CD14-positive monocyte (primary cell): ENCODE data around the gene SHB. TPM values are rescaled to one million over a fixed set of nuclear protein-coding genes. Genes with fewer than 3 reads are reported as not detected.

Experiments used
- DNase-seq, 3 donors: peaks; one replicate each; pipeline ENCODE4 v3.0.0-alpha.2; 2011 to 2022
- H2AFZ ChIP-seq: 2 replicates; pipeline ENCODE4 v1.6.0; 2012; ENCODE audit warnings: mild to moderate bottlenecking, low read depth, low read length, inconsistent platforms; ENCODE audit not compliant: insufficient read depth, poor library complexity, severe bottlenecking
- H3K27ac ChIP-seq, 2 donors: 1 replicate in 1 of 2; 2 replicates in 1 of 2; pipeline ENCODE4 v1.5.1; 2012 to 2013; ENCODE audit warnings: low read length in 2 of 2, control low read depth in 1 of 2, inconsistent platforms in 1 of 2, low read depth in 1 of 2, mild to moderate bottlenecking in 1 of 2
- H3K27me3 ChIP-seq, 2 donors: one replicate each; pipeline versions ENCODE4 v1.6.0 to v1.6.1; 2011 to 2013; ENCODE audit warnings: low read length in 2 of 2; ENCODE audit not compliant: control insufficient read depth in 2 of 2, insufficient read depth in 2 of 2
- H3K36me3 ChIP-seq, 2 donors: replicated peaks in 1 of 2; 1 replicate in 1 of 2; 2 replicates in 1 of 2; pipeline versions ENCODE4 v1.5.1 to v1.6.1; 2012 to 2013; ENCODE audit warnings: low read length in 2 of 2, control low read depth in 1 of 2, inconsistent platforms in 1 of 2, mild to moderate bottlenecking in 1 of 2; ENCODE audit not compliant: insufficient read depth in 2 of 2, control insufficient read depth in 1 of 2
- H3K4me1 ChIP-seq, 2 donors: 1 replicate in 1 of 2; 2 replicates in 1 of 2; pipeline versions ENCODE4 v1.5.1 to v1.6.1; 2012 to 2013; ENCODE audit warnings: low read length in 2 of 2, control low read depth in 1 of 2, inconsistent platforms in 1 of 2, mild to moderate bottlenecking in 1 of 2, moderate library complexity in 1 of 2; ENCODE audit not compliant: insufficient read depth in 2 of 2, control insufficient read depth in 1 of 2
- H3K4me2 ChIP-seq: replicated peaks from 2 replicates; pipeline ENCODE3; 2012; ENCODE audit warnings: low read length, moderate library complexity, mild to moderate bottlenecking; ENCODE audit not compliant: poor library complexity, severe bottlenecking; ENCODE audit errors: extremely low read depth
- H3K4me3 ChIP-seq, 3 experiments: fragments of 200-600 bp in 1 of 3; sonication (generic) in 1 of 3; replicated peaks in 1 of 3; 1 replicate in 2 of 3; 2 replicates in 1 of 3; pipeline ENCODE4 v1.5.1; 2011 to 2013; ENCODE audit warnings: low read length in 3 of 3, mild to moderate bottlenecking in 3 of 3, control low read depth in 2 of 3, low read depth in 2 of 3, inconsistent platforms in 1 of 3, moderate library complexity in 1 of 3
- H3K79me2 ChIP-seq: 2 replicates; pipeline ENCODE4 v1.6.0; 2012; ENCODE audit warnings: mild to moderate bottlenecking, control low read depth, inconsistent platforms, low read length, moderate library complexity; ENCODE audit not compliant: insufficient read depth
- H3K9ac ChIP-seq: 2 replicates; pipeline ENCODE4 v1.6.0; 2017; ENCODE audit warnings: low read length, mild to moderate bottlenecking; ENCODE audit not compliant: insufficient read depth, poor library complexity, severe bottlenecking
- H3K9me3 ChIP-seq, 2 donors: replicated peaks in 1 of 2; 1 replicate in 1 of 2; 2 replicates in 1 of 2; pipeline versions ENCODE4 v1.5.1 to v1.6.1; 2012 to 2013; ENCODE audit warnings: low read length in 2 of 2, control low read depth in 1 of 2; ENCODE audit not compliant: control insufficient read depth in 1 of 2, insufficient read depth in 1 of 2
- H4K20me1 ChIP-seq: 2 replicates; pipeline ENCODE4 v1.6.0; 2012; ENCODE audit warnings: mild to moderate bottlenecking, low read length, control low read depth, moderate library complexity; ENCODE audit not compliant: insufficient read depth
- H3K27ac Mint-ChIP-seq, 7 donors: one replicate each; pipeline ENCODE4 v1.8.0; 2020; ENCODE audit warnings: mild to moderate bottlenecking in 7 of 7, mixed read lengths in 7 of 7, moderate library complexity in 6 of 7, inconsistent platforms in 2 of 7
- H3K27me3 Mint-ChIP-seq, 3 donors: one replicate each; pipeline ENCODE4 v1.8.0; 2021 to 2022; ENCODE audit warnings: low read depth in 3 of 3, mild to moderate bottlenecking in 3 of 3, mixed read lengths in 3 of 3, moderate library complexity in 3 of 3, inconsistent platforms in 1 of 3
- H3K36me3 Mint-ChIP-seq, 2 donors: one replicate each; pipeline ENCODE4 v1.8.0; 2020; ENCODE audit warnings: mixed read lengths in 2 of 2, inconsistent platforms in 1 of 2, mild to moderate bottlenecking in 1 of 2
- H3K4me1 Mint-ChIP-seq: one replicate; pipeline ENCODE4 v1.8.0; 2020; ENCODE audit warnings: mild to moderate bottlenecking, mixed read lengths
- H3K4me3 Mint-ChIP-seq, 2 donors: one replicate each; pipeline ENCODE4 v1.8.0; 2020; ENCODE audit warnings: mild to moderate bottlenecking in 2 of 2, mixed read lengths in 2 of 2, moderate library complexity in 1 of 2
- H3K9me3 Mint-ChIP-seq, 7 donors: one replicate each; pipeline ENCODE4 v1.8.0; 2020 to 2022; ENCODE audit warnings: mixed read lengths in 7 of 7, mild to moderate bottlenecking in 6 of 7, moderate library complexity in 6 of 7, inconsistent platforms in 2 of 7
- CTCF ChIP-seq: fragments of 200-600 bp; IDR thresholded peaks from one replicate; pipeline ENCODE4 v1.8.0; 2022; ENCODE audit warnings: antibody characterized with exemption, mild to moderate bottlenecking
- WGBS: methylation state at CpG from one replicate; pipeline ENCODE4 v1.1.5; 2013; ENCODE audit warnings: missing lambda C conversion rate; ENCODE audit not compliant: insufficient coverage; 5-methylcytosine and 5-hydroxymethylcytosine counted together
- intact Hi-C, 2 donors: fragments of 100-400 bp; cut with micrococcal nuclease; formaldehyde crosslinking; loops; one replicate each; pipeline versions ENCODE4 v1.15.0 to v1.15.1; 2023
- polyA plus RNA-seq, 3 donors: library from polyadenylated mRNA; depleted of rRNA in 1 of 3; unstranded in 2 of 3; stranded (reverse) in 1 of 3; fragments of 300-500 nt in 2 of 3; fragments of >200 nt in 1 of 3; fragmentation: Illumina TruSeq in 2 of 3; gene quantifications; 1 replicate in 2 of 3; 2 replicates in 1 of 3; pipeline ENCODE4 v1.2.3, GENCODE V29; 2012 to 2021

The SHB gene
- polyA plus RNA-seq, 3 donors: 0.27 to 1.3 (median 0.31) TPM

DNA sequence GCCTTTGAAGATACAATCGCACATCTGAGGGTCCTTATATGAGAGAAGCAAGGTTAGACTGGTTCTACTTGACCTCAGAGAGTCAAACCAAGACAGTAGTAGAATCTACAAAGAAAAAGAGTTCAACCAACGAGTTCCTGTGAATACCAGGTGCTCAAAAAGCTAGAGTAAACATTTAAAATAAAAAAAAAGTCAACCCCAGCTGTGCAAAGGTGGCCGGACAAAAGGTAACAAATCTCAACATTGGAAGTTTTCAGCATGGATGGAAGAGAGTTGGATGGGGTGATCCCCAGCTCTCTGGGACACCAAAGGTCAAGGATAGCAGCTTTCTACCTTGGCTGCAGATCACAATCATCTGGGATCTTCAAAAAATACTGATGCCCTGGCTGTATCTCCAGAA, 14.4 kb downstream of the SHB start:
- 100% methylated on average over 1 of the region's 3 CpGs for WGBS
- no peaks in the 10 kb centered on the region for H3K9me3 ChIP-seq
- Mint-ChIP-seq H3K4me3 (no peak overlapping the region), H3K4me1 (peaks cover 5% of the 10 kb centered on the region), H3K36me3 (peaks cover 5 to 14% of the 10 kb centered on the region in 2 donors), H3K27me3 (peaks cover 0 to 5% (median 1%) of the 10 kb centered on the region in 3 donors), H3K27ac (no peak overlapping the region), H3K9me3 (no peaks in the 10 kb centered on the region)
- DNase-seq: no peak
- H3K4me1 ChIP-seq: no peaks in the 10 kb centered on the region
- no peak overlapping the region for H3K4me2 ChIP-seq
- intact Hi-C loops: no loop called here
- no peaks in the 10 kb centered on the region for H3K79me2 ChIP-seq
- H3K9ac ChIP-seq: no peak overlapping the region
- TF ChIP-seq CTCF: no peak
- no peaks in the 10 kb centered on the region for H3K27me3 ChIP-seq
- no peaks in the 10 kb centered on the region for H4K20me1 ChIP-seq
- H3K4me3 ChIP-seq: no peak overlapping the region
- H3K36me3 ChIP-seq: no peaks in the 10 kb centered on the region
- H3K27ac ChIP-seq: no peak overlapping the region
- no peak overlapping the region for H2AFZ ChIP-seq

GRCh38 chr9:38053697-38054461, 15.1 kb downstream of the SHB start:
- no peak for DNase-seq
- Histone ChIP-seq H2AFZ (no peak overlapping the region), H3K36me3 (no peaks in the 10 kb centered on the region), H4K20me1 (no peaks in the 10 kb centered on the region), H3K9ac (no peak overlapping the region), H3K27ac (no peak overlapping the region), H3K27me3 (no peaks in the 10 kb centered on the region), H3K4me1 (no peaks in the 10 kb centered on the region), H3K79me2 (no peaks in the 10 kb centered on the region), H3K4me2 (no peak overlapping the region), H3K9me3 (no peaks in the 10 kb centered on the region), H3K4me3 (no peak overlapping the region)
- Mint-ChIP-seq H3K4me3 (no peak overlapping the region), H3K27me3 (peaks cover 0 to 5% (median 1%) of the 10 kb centered on the region in 3 donors), H3K4me1 (peaks cover 6% of the 10 kb centered on the region), H3K9me3 (no peaks in the 10 kb centered on the region), H3K27ac (no peak overlapping the region), H3K36me3 (peaks cover 5 to 9% of the 10 kb centered on the region in 2 donors)
- WGBS: 93% methylated on average over 3 of the region's 3 CpGs
- intact Hi-C loops: no loop called here
- TF ChIP-seq CTCF: no peak
